ENCODE measurements around the gene PHKA1. TPM values are rescaled to one million over a fixed set of nuclear protein-coding genes. Genes with fewer than 3 reads are reported as not detected.

Gene PHKA1
- total RNA-seq, 1 experiment from 2014 or later, result 7.4 TPM

DNA sequence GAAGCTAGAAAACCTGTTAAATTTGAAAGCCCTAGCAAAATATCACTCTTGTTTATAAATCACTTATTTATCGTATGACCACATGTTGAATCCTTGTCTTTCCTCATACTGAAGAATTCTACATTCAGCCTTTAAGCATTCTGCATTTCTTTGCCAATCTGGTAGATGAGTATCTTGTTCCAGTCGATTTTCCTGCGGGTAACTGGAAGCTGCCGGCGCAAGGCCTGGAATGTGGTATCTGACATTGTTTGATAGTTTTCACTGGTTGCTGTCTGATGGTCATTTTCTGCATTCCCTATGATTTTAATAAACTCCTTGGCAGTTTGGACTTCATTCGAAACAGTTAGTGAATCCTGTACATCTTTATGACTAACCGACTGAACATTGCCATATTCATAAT lies 13.7 kb upstream of the PHKA1 start:
- BruUV-seq (replicated peaks), result no TSS peak
- H3K4me1 Mint-ChIP-seq (ENCODE audit: low read depth, unreplicated experiment), result no peaks in the 10 kb centered on the region
- no peaks in the 10 kb centered on the region for H3K9me3 Mint-ChIP-seq (ENCODE audit: low read depth, unreplicated experiment)
- no peak overlapping the region for H3K4me3 Mint-ChIP-seq (ENCODE audit: low read depth, unreplicated experiment)
- H3K27me3 Mint-ChIP-seq (ENCODE audit: unreplicated experiment), result peaks cover 18% of the 10 kb centered on the region
- no peaks in the 10 kb centered on the region for H3K36me3 Mint-ChIP-seq (ENCODE audit: insufficient read depth, unreplicated experiment)
- TF ChIP-seq, protein P1, sequence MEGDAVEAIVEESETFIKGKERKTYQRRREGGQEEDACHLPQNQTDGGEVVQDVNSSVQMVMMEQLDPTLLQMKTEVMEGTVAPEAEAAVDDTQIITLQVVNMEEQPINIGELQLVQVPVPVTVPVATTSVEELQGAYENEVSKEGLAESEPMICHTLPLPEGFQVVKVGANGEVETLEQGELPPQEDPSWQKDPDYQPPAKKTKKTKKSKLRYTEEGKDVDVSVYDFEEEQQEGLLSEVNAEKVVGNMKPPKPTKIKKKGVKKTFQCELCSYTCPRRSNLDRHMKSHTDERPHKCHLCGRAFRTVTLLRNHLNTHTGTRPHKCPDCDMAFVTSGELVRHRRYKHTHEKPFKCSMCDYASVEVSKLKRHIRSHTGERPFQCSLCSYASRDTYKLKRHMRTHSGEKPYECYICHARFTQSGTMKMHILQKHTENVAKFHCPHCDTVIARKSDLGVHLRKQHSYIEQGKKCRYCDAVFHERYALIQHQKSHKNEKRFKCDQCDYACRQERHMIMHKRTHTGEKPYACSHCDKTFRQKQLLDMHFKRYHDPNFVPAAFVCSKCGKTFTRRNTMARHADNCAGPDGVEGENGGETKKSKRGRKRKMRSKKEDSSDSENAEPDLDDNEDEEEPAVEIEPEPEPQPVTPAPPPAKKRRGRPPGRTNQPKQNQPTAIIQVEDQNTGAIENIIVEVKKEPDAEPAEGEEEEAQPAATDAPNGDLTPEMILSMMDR (IDR thresholded peaks at IDR 0.05; ENCODE audit: unreplicated experiment), result no peak
- CTCF ChIA-PET, result no interaction called here
- no peak for DNase-seq
- intact Hi-C loops (cut with micrococcal nuclease; ENCODE audit: unreplicated experiment), result no loop called here
- H3K27ac Mint-ChIP-seq (ENCODE audit: unreplicated experiment), result no peak overlapping the region

DNA sequence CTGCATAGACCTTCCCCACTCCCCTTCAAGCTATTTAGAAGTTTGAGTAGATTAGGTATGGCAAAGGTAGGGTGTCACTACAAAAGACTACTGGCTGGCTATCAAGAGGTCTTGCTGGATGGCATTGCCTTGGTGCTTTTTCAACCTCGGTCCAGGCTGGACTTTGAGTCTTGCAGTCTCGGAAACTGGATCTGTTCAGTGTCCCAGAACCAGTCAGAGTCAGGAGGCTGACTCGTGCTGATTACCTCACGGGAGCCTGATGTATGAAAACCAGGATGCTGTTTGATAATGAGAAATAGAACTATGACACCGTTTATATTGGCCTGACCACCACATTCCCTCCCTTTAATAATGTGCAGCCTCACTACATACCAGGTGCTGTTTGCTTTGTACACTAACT lies 2.7 kb upstream of the PHKA1 start:
- Mint-ChIP-seq H3K4me1 (ENCODE audit: low read depth, unreplicated experiment) (peaks cover 15% of the 10 kb centered on the region), H3K36me3 (ENCODE audit: insufficient read depth, unreplicated experiment) (peaks cover 17% of the 10 kb centered on the region), H3K4me3 (ENCODE audit: low read depth, unreplicated experiment) (no peak overlapping the region), H3K27ac (ENCODE audit: unreplicated experiment) (no peak overlapping the region), H3K27me3 (ENCODE audit: unreplicated experiment) (no peaks in the 10 kb centered on the region), H3K9me3 (ENCODE audit: low read depth, unreplicated experiment) (no peaks in the 10 kb centered on the region)
- no TSS peak for BruUV-seq (replicated peaks)
- CTCF ChIA-PET, result no interaction called here
- TF ChIP-seq, protein P1 (IDR thresholded peaks at IDR 0.05; ENCODE audit: unreplicated experiment), result no peak
- intact Hi-C loops (cut with micrococcal nuclease; ENCODE audit: unreplicated experiment), result no loop called here
- no peak for DNase-seq

DNA sequence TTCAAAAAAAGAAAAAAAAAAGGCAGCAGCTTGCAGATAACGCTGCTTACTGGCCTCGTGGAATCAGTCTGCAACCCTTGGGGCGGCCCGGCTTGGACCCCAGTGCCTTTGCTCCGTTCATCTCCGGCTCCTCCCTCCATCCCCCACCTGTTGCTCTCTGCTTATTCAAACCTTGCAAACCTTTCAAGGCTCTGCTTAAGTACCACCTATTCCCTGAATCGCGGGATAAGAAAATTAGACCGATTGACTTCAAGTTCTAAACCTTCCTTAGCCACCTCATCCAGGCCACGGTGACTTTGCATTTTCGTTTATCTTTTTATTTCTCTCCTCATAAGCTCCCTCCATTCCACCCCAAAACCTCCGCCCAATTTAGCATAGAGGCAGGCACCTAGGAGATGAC lies 1.4 kb upstream of the PHKA1 start:
- CTCF ChIA-PET, result no interaction called here
- no peaks in the 10 kb centered on the region for H3K9me3 Mint-ChIP-seq (ENCODE audit: low read depth, unreplicated experiment)
- no peaks in the 10 kb centered on the region for H3K27me3 Mint-ChIP-seq (ENCODE audit: unreplicated experiment)
- intact Hi-C loops (cut with micrococcal nuclease; ENCODE audit: unreplicated experiment), result loop anchor here (2.0 kb wide), 1 partner anchor 29 kb away; no protein-coding TSS in a partner anchor
- no peak for DNase-seq
- H3K4me1 Mint-ChIP-seq (ENCODE audit: low read depth, unreplicated experiment), result peaks cover 15% of the 10 kb centered on the region
- TF ChIP-seq, protein P1 (IDR thresholded peaks at IDR 0.05; ENCODE audit: unreplicated experiment), result no peak
- peaks cover 17% of the 10 kb centered on the region for H3K36me3 Mint-ChIP-seq (ENCODE audit: insufficient read depth, unreplicated experiment)
- BruUV-seq (replicated peaks), result no TSS peak
- no peak overlapping the region for H3K4me3 Mint-ChIP-seq (ENCODE audit: low read depth, unreplicated experiment)
- H3K27ac Mint-ChIP-seq (ENCODE audit: unreplicated experiment), result no peak overlapping the region

DNA sequence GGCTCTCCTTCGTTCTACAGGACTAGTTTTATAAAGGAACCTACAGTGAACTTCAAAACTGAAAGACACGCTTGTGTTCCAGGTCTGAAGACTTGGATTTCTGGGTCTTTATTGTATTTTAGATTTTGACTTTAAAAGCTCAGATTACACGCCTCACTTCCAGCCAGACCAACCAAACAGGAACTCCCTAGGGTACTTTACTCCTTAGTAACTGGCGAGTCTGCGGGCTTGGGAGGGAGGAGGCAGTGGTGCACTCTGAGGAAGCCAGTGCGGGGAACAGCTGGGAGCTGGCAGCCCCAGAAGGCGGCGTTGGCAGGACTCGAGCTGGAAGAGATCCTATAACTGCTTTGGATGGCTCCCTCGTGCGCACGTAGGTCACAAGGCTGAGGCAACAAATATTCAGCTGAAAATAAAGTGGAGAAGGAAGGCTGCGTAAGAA lies 391 bp upstream of the PHKA1 start:
- TF ChIP-seq, protein P1 (IDR thresholded peaks at IDR 0.05; ENCODE audit: unreplicated experiment), result no peak
- no TSS peak for BruUV-seq (replicated peaks)
- intact Hi-C loops (cut with micrococcal nuclease; ENCODE audit: unreplicated experiment), result loop anchor here (2.0 to 5.0 kb wide), 2 partner anchors 28 to 92 kb away; no protein-coding TSS in a partner anchor
- no peaks in the 10 kb centered on the region for H3K27me3 Mint-ChIP-seq (ENCODE audit: unreplicated experiment)
- H3K4me1 Mint-ChIP-seq (ENCODE audit: low read depth, unreplicated experiment), result peaks cover 15% of the 10 kb centered on the region
- H3K36me3 Mint-ChIP-seq (ENCODE audit: insufficient read depth, unreplicated experiment), result peaks cover 17% of the 10 kb centered on the region
- peak; percentile 56 for DNase-seq
- H3K9me3 Mint-ChIP-seq (ENCODE audit: low read depth, unreplicated experiment), result no peaks in the 10 kb centered on the region
- peak overlapping the region; percentile 63 for H3K27ac Mint-ChIP-seq (ENCODE audit: unreplicated experiment)
- CTCF ChIA-PET, result interaction anchor here (0.5 to 0.7 kb wide), 2 partner anchors 174 to 1217 kb away, joined by 3 read pairs; no protein-coding TSS in a partner anchor
- H3K4me3 Mint-ChIP-seq (ENCODE audit: low read depth, unreplicated experiment), result peak overlapping the region; percentile 91
